ENCODE data around the gene GCDH.

- TF ChIP-seq POLR2AphosphoS5 (IDR thresholded peaks at IDR 0.05; ENCODE audit: borderline replicate concordance, low read depth, low read length) (no peak), EZH2 (IDR thresholded peaks at IDR 0.05) (no peak), FOXP2 (optimal IDR thresholded peaks at IDR 0.05; ENCODE audit: control extremely low read depth, extremely low read length, insufficient read depth) (no peak)
These were observed 627 bp downstream of the GCDH start for GRCh38 chr19:12891553-12892021.

Data from SK-N-MC (cell line).